Suprapubic skin (tissue), 3 donors: ENCODE results near the gene WWTR1.

Experiments
- EP300 ChIP-seq: sonication (generic); formaldehyde crosslinking; IDR thresholded peaks from one replicate; pipeline ENCODE4 v1.6.1; 2017; ENCODE audit warnings: antibody characterized with exemption
- POLR2A ChIP-seq, 2 donors: fragments of 450-650 bp; IDR thresholded peaks; one replicate each; pipeline ENCODE4 v1.6.1; 2017; ENCODE audit warnings: antibody characterized with exemption in 2 of 2, mild to moderate bottlenecking in 2 of 2, moderate library complexity in 2 of 2
- TF ChIP-seq, protein P1 (sequence below), 2 donors: fragments of 200-600 bp in 1 of 2; fragments of 450-650 bp in 1 of 2; sonication (generic) in 1 of 2; IDR thresholded peaks; one replicate each; pipeline ENCODE4 v1.5.1; 2016 to 2019; ENCODE audit warnings: antibody characterized with exemption in 2 of 2, mild to moderate bottlenecking in 1 of 2, moderate library complexity in 1 of 2

DNA sequence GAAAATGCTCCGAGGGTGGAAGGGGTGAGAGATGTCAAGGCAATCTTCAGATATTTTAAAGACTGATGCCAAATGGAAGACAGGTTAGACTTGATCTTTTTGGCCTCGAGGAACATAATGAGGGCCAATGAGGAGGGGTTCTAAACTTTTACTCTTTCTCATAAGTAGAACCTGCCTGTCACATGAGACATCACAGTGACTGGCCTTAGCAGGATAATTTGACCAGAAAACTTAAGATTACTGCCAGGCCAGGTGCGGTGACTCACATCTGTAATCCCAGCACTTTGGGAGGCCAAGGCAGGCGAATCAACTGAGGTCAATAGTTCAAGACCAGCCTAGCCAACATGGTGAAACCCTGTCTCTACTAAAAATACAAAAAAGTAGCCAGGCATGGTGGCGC lies 171.1 kb downstream of the WWTR1 start:
- TF ChIP-seq, protein P1, sequence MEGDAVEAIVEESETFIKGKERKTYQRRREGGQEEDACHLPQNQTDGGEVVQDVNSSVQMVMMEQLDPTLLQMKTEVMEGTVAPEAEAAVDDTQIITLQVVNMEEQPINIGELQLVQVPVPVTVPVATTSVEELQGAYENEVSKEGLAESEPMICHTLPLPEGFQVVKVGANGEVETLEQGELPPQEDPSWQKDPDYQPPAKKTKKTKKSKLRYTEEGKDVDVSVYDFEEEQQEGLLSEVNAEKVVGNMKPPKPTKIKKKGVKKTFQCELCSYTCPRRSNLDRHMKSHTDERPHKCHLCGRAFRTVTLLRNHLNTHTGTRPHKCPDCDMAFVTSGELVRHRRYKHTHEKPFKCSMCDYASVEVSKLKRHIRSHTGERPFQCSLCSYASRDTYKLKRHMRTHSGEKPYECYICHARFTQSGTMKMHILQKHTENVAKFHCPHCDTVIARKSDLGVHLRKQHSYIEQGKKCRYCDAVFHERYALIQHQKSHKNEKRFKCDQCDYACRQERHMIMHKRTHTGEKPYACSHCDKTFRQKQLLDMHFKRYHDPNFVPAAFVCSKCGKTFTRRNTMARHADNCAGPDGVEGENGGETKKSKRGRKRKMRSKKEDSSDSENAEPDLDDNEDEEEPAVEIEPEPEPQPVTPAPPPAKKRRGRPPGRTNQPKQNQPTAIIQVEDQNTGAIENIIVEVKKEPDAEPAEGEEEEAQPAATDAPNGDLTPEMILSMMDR (IDR thresholded peaks at IDR 0.05) = no peak
- TF ChIP-seq EP300 (no peak), POLR2A (IDR thresholded peaks at IDR 0.05) (no peak)
